SK-N-SH (cell line): ENCODE data around the gene KRT84. TPM values are rescaled to one million over a fixed set of nuclear protein-coding genes. Genes with fewer than 3 reads are reported as not detected.

ENCODE experiments used
- CTCF ChIA-PET: fragments of 300-600, 350-600 bp; formaldehyde crosslinking; extraction: SDS; loops from one replicate; lab custom pipeline; 2021; lab: Yijun Ruan, JAX
- POLR2A ChIA-PET: fragments of 350-600 bp; sonication (Branson Sonifier 250); formaldehyde crosslinking; extraction: SDS; loops from one replicate; lab custom pipeline; 2020; ENCODE audit warnings: antibody characterized with exemption, inconsistent platforms; lab: Yijun Ruan, JAX
- DNase-seq: peaks from one replicate; pipeline ENCODE4 v3.0.0; 2012
- H2AFZ ChIP-seq: fragments of 200-600 bp; sonication (generic); 2 replicates; pipeline ENCODE4 v1.8.1; 2016; ENCODE audit warnings: antibody characterized with exemption, mild to moderate bottlenecking, low read depth
- H3F3A ChIP-seq: fragments of 200-600 bp; sonication (generic); replicated peaks from 2 replicates; pipeline ENCODE3; 2016; ENCODE audit warnings: antibody characterized with exemption, mild to moderate bottlenecking; ENCODE audit not compliant: insufficient read depth
- H3K27ac ChIP-seq, 2 experiments: fragments of 200-500 bp in 1 of 2; fragments of 200-600 bp in 1 of 2; sonication (Bioruptor generic) in 1 of 2; sonication (generic), shearing (Covaris generic) in 1 of 2; 2 replicates each; pipeline versions ENCODE4 v1.5.1 to v1.6.1; 2014 to 2016; ENCODE audit warnings: low read depth in 2 of 2, inconsistent platforms in 1 of 2, low read length in 1 of 2, mild to moderate bottlenecking in 1 of 2, mixed read lengths in 1 of 2
- H3K27me3 ChIP-seq: fragments of 200-600 bp; sonication (generic), shearing (Covaris generic); 2 replicates; pipeline ENCODE4 v1.6.1; 2016; ENCODE audit warnings: mixed run types; ENCODE audit not compliant: insufficient read depth
- H3K36me3 ChIP-seq, 2 experiments: fragments of 200-500 bp in 1 of 2; fragments of 200-600 bp in 1 of 2; sonication (Bioruptor generic) in 1 of 2; sonication (generic) in 1 of 2; replicated peaks in 1 of 2; 2 replicates each; pipeline versions ENCODE3 to v1.5.1; 2014 to 2016; ENCODE audit warnings: low read length in 1 of 2, mild to moderate bottlenecking in 1 of 2; ENCODE audit not compliant: insufficient read depth in 2 of 2, control insufficient read depth in 1 of 2
- H3K4me1 ChIP-seq, 2 experiments: fragments of 200-500 bp in 1 of 2; fragments of 200-600 bp in 1 of 2; sonication (Bioruptor generic) in 1 of 2; sonication (generic), shearing (Covaris generic) in 1 of 2; 2 replicates each; pipeline versions ENCODE4 v1.5.1 to v1.6.1; 2014 to 2016; ENCODE audit warnings: low read depth in 1 of 2, low read length in 1 of 2, mixed run types in 1 of 2; ENCODE audit not compliant: insufficient read depth in 2 of 2, control insufficient read depth in 1 of 2
- H3K4me2 ChIP-seq: fragments of 200-600 bp; sonication (generic), shearing (Covaris generic); 2 replicates; pipeline ENCODE4 v1.6.1; 2017; ENCODE audit warnings: mixed run types
- H3K4me3 ChIP-seq, 2 experiments: fragments of 200-500 bp in 1 of 2; fragments of 200-600 bp in 1 of 2; sonication (Bioruptor generic) in 1 of 2; sonication (generic), shearing (Covaris generic) in 1 of 2; 2 replicates each; pipeline versions ENCODE4 v1.5.1 to v1.8.1; 2014 to 2016; ENCODE audit warnings: low read depth in 2 of 2, inconsistent platforms in 1 of 2, low read length in 1 of 2, mild to moderate bottlenecking in 1 of 2, mixed read lengths in 1 of 2, moderate library complexity in 1 of 2
- H3K79me2 ChIP-seq: fragments of 200-600 bp; sonication (generic); 2 replicates; pipeline ENCODE4 v1.8.1; 2017; ENCODE audit warnings: mild to moderate bottlenecking; ENCODE audit not compliant: insufficient read depth
- H3K9ac ChIP-seq: fragments of 200-600 bp; sonication (generic); 2 replicates; pipeline ENCODE4 v1.6.1; 2017; ENCODE audit warnings: mixed run types
- H3K9me2 ChIP-seq: fragments of 200-600 bp; sonication (generic); 2 replicates; pipeline ENCODE4 v1.6.1; 2017; ENCODE audit warnings: mixed run types
- H3K9me3 ChIP-seq: fragments of 200-600 bp; sonication (generic); 2 replicates; pipeline ENCODE4 v1.6.1; 2017; ENCODE audit warnings: mixed run types, mild to moderate bottlenecking, moderate library complexity
- H4K20me1 ChIP-seq: fragments of 200-600 bp; sonication (generic); 2 replicates; pipeline ENCODE4 v1.6.1; 2017; ENCODE audit warnings: mild to moderate bottlenecking, mixed run types; ENCODE audit not compliant: insufficient read depth
- EP300 ChIP-seq, 2 experiments: IDR thresholded peaks; 2 replicates each; pipeline versions ENCODE4 v1.4.0 to v1.6.1; 2012; ENCODE audit warnings: borderline replicate concordance in 1 of 2, low read depth in 1 of 2, low read length in 1 of 2
- EZH2phosphoT487 ChIP-seq: fragments of 200-600 bp; sonication (generic); IDR thresholded peaks from 2 replicates; pipeline ENCODE4 v1.6.1; 2017; ENCODE audit warnings: low read depth, mixed run types, mild to moderate bottlenecking, antibody characterized with exemption, moderate library complexity, borderline replicate concordance
- GABPA ChIP-seq: IDR thresholded peaks from 2 replicates; pipeline ENCODE4 v1.4.0; 2012; ENCODE audit warnings: low read depth, mild to moderate bottlenecking
- NFIC ChIP-seq: IDR thresholded peaks from 2 replicates; pipeline ENCODE4 v1.4.0; 2012; ENCODE audit warnings: borderline replicate concordance
- NRF1 ChIP-seq: IDR thresholded peaks from 2 replicates; pipeline ENCODE4 v1.6.1; 2012; ENCODE audit warnings: low read depth, mild to moderate bottlenecking, low read length
- RXRA ChIP-seq: IDR thresholded peaks from 2 replicates; pipeline ENCODE4 v1.4.0; 2012; ENCODE audit warnings: low read depth, mild to moderate bottlenecking, borderline replicate concordance
- SIN3A ChIP-seq: IDR thresholded peaks from 2 replicates; pipeline ENCODE4 v1.6.1; 2012; ENCODE audit warnings: low read depth, mild to moderate bottlenecking, low read length, moderate library complexity, borderline replicate concordance
- TAF1 ChIP-seq: IDR thresholded peaks from 2 replicates; pipeline ENCODE4 v1.6.1; 2012; ENCODE audit warnings: low read depth, mild to moderate bottlenecking, low read length, moderate library complexity, borderline replicate concordance
- USF2 ChIP-seq: fragments of 150-350 bp; IDR thresholded peaks from 2 replicates; pipeline ENCODE4 v1.6.1; 2017; ENCODE audit warnings: antibody characterized with exemption, low read length, low read depth, borderline replicate concordance
- YY1 ChIP-seq: IDR thresholded peaks from 2 replicates; pipeline ENCODE4 v1.4.0; 2012; ENCODE audit warnings: low read depth, mild to moderate bottlenecking
- WGBS: methylation state at CpG from one replicate; pipeline ENCODE4 v1.1.6; 2017; ENCODE audit warnings: low lambda C conversion rate; 5-methylcytosine and 5-hydroxymethylcytosine counted together
- polyA plus RNA-seq, 3 experiments: library from polyadenylated mRNA; depleted of rRNA; stranded (reverse); fragments of >200 nt; gene quantifications; 2 replicates each; pipeline ENCODE4 v1.2.3, GENCODE V29; 2012

Gene KRT84
- polyA plus RNA-seq, 1 of the 3 experiments (the other 2 are of a cell fraction), result not detected

- no peaks in the 10 kb centered on the region for H4K20me1 ChIP-seq
- H3K4me3 ChIP-seq, result no peak overlapping the region
- ChIA-PET CTCF (interaction anchor here (1.2 to 3.8 kb wide), 5 partner anchors 17 to 535 kb away, joined by 3 to 13 read pairs (median 7); no protein-coding TSS in a partner anchor), POLR2A (no interaction called here)
- H3K4me2 ChIP-seq, result no peak overlapping the region
- H3K27ac ChIP-seq, result no peak overlapping the region
- H3K79me2 ChIP-seq, result no peaks in the 10 kb centered on the region
- H3K4me1 ChIP-seq, result no peaks in the 10 kb centered on the region
- TF ChIP-seq NFIC (no peak), EZH2phosphoT487 (no peak)
- no peaks in the 10 kb centered on the region for H3K9me3 ChIP-seq
- peaks cover 29% of the 10 kb centered on the region for H3K27me3 ChIP-seq
- H3K36me3 ChIP-seq, result no peaks in the 10 kb centered on the region
- H3K9me2 ChIP-seq, result no peaks in the 10 kb centered on the region
- no peak overlapping the region for H2AFZ ChIP-seq
- H3K9ac ChIP-seq, result no peak overlapping the region
- no peak for DNase-seq
- WGBS, result 59% methylated on average over 10 of the region's 12 CpGs
- H3F3A ChIP-seq, result no peaks in the 10 kb centered on the region
Observed at GRCh38 chr12:52344111-52344510, 41.3 kb downstream of the KRT84 start.

GRCh38 chr12:52343550-52343949, 41.9 kb downstream of the KRT84 start:
- DNase-seq, result no peak
- CTCF ChIA-PET, result interaction anchor here (1.3 to 3.8 kb wide), 4 partner anchors 16 to 536 kb away, joined by 4 to 13 read pairs (median 6); no protein-coding TSS in a partner anchor
- H3F3A ChIP-seq, result no peaks in the 10 kb centered on the region
- H3K79me2 ChIP-seq, result no peaks in the 10 kb centered on the region
- H3K4me1 ChIP-seq, result no peaks in the 10 kb centered on the region
- POLR2A ChIA-PET, result no interaction called here
- no peaks in the 10 kb centered on the region for H3K36me3 ChIP-seq
- 66% methylated on average over 2 of the region's 2 CpGs for WGBS
- H4K20me1 ChIP-seq, result no peaks in the 10 kb centered on the region
- no peak overlapping the region for H2AFZ ChIP-seq
- TF ChIP-seq NRF1 (no peak), RXRA (no peak), SIN3A (no peak), EZH2phosphoT487 (no peak), TAF1 (no peak)
- H3K27ac ChIP-seq, result no peak overlapping the region
- peaks cover 29% of the 10 kb centered on the region for H3K27me3 ChIP-seq
- H3K9me2 ChIP-seq, result no peaks in the 10 kb centered on the region
- no peaks in the 10 kb centered on the region for H3K9me3 ChIP-seq
- no peak overlapping the region for H3K4me3 ChIP-seq
- H3K9ac ChIP-seq, result no peak overlapping the region
- no peak overlapping the region for H3K4me2 ChIP-seq

GRCh38 chr12:52342781-52343490, 42.5 kb downstream of the KRT84 start:
- Histone ChIP-seq H3K9ac (no peak overlapping the region), H3K79me2 (no peaks in the 10 kb centered on the region), H3K4me3 (no peak overlapping the region), H3K4me1 (no peaks in the 10 kb centered on the region), H3K27me3 (peaks cover 32% of the 10 kb centered on the region), H3K27ac (no peak overlapping the region), H3K4me2 (no peak overlapping the region), H4K20me1 (no peaks in the 10 kb centered on the region), H3K36me3 (no peaks in the 10 kb centered on the region), H2AFZ (no peak overlapping the region), H3K9me2 (no peaks in the 10 kb centered on the region), H3K9me3 (no peaks in the 10 kb centered on the region), H3F3A (no peaks in the 10 kb centered on the region)
- ChIA-PET CTCF (interaction anchor here (0.9 to 4.4 kb wide), 5 partner anchors 15 to 186 kb away, joined by 3 to 19 read pairs (median 7); no protein-coding TSS in a partner anchor), POLR2A (no interaction called here)
- 24% methylated on average over 2 of the region's 2 CpGs for WGBS
- no peak for DNase-seq
- TF ChIP-seq TAF1 (no peak), YY1 (no peak), EP300 (IDR thresholded peaks at IDR 0.05; ENCODE audit: borderline replicate concordance in 1 of 2, low read depth in 1 of 2, low read length in 1 of 2) (no peak), USF2 (no peak), GABPA (no peak)
